ENCODE measurements around the gene HES4. TPM values are rescaled to one million over a fixed set of nuclear protein-coding genes. Genes with fewer than 3 reads are reported as not detected.
A peak's percentile ranks its signal among the peaks of the same experiment; 100 is the strongest.

Gene HES4
- total and polyA plus RNA-seq, 2 donors (not counting 3 experiments of a cell fraction or from before 2014, with no cell fraction given): 30.5 to 37.6 TPM

DNA sequence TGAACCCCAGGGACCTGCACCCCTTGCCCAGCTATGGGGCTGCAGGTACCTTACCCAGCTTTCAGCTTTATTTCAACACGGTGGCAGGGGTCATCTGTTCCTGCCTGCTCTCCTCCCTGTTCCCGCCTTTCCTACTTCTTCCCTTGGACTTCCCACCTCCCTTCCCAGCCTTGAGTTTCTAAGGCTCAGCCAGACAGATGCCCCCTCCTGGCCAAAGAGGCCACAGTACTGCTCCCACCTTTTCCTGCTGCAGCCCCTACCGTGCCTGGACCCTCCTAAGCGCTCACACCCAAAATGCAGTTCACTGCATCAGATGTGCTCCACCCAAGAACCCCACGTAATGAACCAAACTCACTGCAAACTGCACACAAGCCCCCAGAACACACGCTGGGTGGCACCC lies 48.5 kb downstream of the HES4 start:
- no peaks in the 10 kb centered on the region for H3K9me3 ChIP-seq (replicated peaks; ENCODE audit: control insufficient read depth, insufficient read depth, low read length)
- H3K4me2 ChIP-seq (ENCODE audit: insufficient read depth, low read length): no peak overlapping the region
- peaks cover 0 to 72% of the 10 kb centered on the region in 2 experiments for H3K36me3 ChIP-seq (ENCODE audit: control insufficient read depth in 2 of 2, extremely low read depth in 1 of 2, insufficient read depth in 2 of 2, low read length in 2 of 2)
- H3K9me1 ChIP-seq (replicated peaks; ENCODE audit: control insufficient read depth, extremely low read depth, insufficient read depth, low read length): no peaks in the 10 kb centered on the region
- CTCF ChIA-PET: interaction anchor here (0.7 to 1.1 kb wide), 3 partner anchors 8 to 47 kb away, joined by 3 to 6 read pairs (median 4); no protein-coding TSS in a partner anchor
- H3K4me1 ChIP-seq (ENCODE audit: control insufficient read depth, extremely low read depth, insufficient read depth, low read length): no peaks in the 10 kb centered on the region
- intact Hi-C loops (cut with micrococcal nuclease): loop anchor here (1.0 kb wide), 1 partner anchor 47 kb away; no protein-coding TSS in a partner anchor
- H2AFZ ChIP-seq (ENCODE audit: low read depth, low read length): no peak overlapping the region
- H3K4me3 ChIP-seq (replicated peaks in 1 of 3; ENCODE audit: insufficient read depth in 1 of 3, low read depth in 1 of 3, low read length in 3 of 3): no peak overlapping the region
- no peaks in the 10 kb centered on the region for H4K20me1 ChIP-seq (replicated peaks; ENCODE audit: control insufficient read depth, extremely low read depth, insufficient read depth, low read length)
- dilution Hi-C loops (cut with MboI; ENCODE audit: extremely low pct_ligation_motif_present, low sequenced_read_pairs): no loop called here
- H3K79me2 ChIP-seq (ENCODE audit: control insufficient read depth, insufficient read depth, low read length): no peaks in the 10 kb centered on the region
- no TSS peak for BruUV-seq (replicated peaks)
- TF ChIP-seq, protein P1, sequence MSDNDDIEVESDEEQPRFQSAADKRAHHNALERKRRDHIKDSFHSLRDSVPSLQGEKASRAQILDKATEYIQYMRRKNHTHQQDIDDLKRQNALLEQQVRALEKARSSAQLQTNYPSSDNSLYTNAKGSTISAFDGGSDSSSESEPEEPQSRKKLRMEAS (IDR thresholded peaks at IDR 0.05; ENCODE audit: insufficient read depth, insufficient read length): no peak
- TF ChIP-seq, protein P2, sequence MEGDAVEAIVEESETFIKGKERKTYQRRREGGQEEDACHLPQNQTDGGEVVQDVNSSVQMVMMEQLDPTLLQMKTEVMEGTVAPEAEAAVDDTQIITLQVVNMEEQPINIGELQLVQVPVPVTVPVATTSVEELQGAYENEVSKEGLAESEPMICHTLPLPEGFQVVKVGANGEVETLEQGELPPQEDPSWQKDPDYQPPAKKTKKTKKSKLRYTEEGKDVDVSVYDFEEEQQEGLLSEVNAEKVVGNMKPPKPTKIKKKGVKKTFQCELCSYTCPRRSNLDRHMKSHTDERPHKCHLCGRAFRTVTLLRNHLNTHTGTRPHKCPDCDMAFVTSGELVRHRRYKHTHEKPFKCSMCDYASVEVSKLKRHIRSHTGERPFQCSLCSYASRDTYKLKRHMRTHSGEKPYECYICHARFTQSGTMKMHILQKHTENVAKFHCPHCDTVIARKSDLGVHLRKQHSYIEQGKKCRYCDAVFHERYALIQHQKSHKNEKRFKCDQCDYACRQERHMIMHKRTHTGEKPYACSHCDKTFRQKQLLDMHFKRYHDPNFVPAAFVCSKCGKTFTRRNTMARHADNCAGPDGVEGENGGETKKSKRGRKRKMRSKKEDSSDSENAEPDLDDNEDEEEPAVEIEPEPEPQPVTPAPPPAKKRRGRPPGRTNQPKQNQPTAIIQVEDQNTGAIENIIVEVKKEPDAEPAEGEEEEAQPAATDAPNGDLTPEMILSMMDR (IDR thresholded peaks at IDR 0.05; ENCODE audit: extremely low read depth in 1 of 2, insufficient read depth in 1 of 2, low read depth in 1 of 2, low read length in 2 of 2): peak; percentile 20 to 52
- POLR2A ChIA-PET: no interaction called here
- no peaks in the 10 kb centered on the region for H3K27me3 ChIP-seq (ENCODE audit: control insufficient read depth in 2 of 2, insufficient read depth in 2 of 2, low read length in 2 of 2)
- DNase-seq (ENCODE audit: low read depth, low spot score) (no peak), FAIRE-seq (no peak)
- H3K9ac ChIP-seq (replicated peaks; ENCODE audit: extremely low read depth, insufficient read depth, low read length): no peak overlapping the region
- H3K27ac ChIP-seq (ENCODE audit: insufficient read depth, low read depth, low read length): no peak overlapping the region

DNA sequence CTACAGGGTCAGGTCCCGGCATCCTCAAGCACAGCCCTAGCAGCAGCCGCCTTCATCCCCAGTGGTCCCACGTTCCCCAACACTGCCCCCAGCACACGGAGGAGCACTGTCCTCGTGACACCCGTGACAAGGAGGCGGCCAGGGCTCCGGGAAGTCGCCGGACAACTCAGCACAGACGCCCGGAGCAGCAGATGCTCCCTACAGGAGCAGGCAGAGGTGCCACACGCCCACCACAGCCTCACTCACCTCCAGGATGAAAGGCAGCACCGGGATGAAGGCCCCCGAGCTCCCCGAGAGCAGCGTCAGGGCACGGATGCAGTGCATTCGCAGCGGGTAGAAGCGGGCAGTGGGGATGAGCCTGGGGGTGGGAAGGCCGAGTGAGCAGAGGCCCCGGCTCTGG lies 49.0 kb downstream of the HES4 start:
- Histone ChIP-seq H3K4me1 (ENCODE audit: control insufficient read depth, extremely low read depth, insufficient read depth, low read length) (no peaks in the 10 kb centered on the region), H3K36me3 (ENCODE audit: control insufficient read depth in 2 of 2, extremely low read depth in 1 of 2, insufficient read depth in 2 of 2, low read length in 2 of 2) (peaks cover 0 to 67% of the 10 kb centered on the region in 2 experiments), H4K20me1 (replicated peaks; ENCODE audit: control insufficient read depth, extremely low read depth, insufficient read depth, low read length) (no peaks in the 10 kb centered on the region), H3K9ac (replicated peaks; ENCODE audit: extremely low read depth, insufficient read depth, low read length) (no peak overlapping the region), H3K4me2 (ENCODE audit: insufficient read depth, low read length) (no peak overlapping the region), H3K4me3 (replicated peaks in 1 of 3; ENCODE audit: insufficient read depth in 1 of 3, low read depth in 1 of 3, low read length in 3 of 3) (no peak overlapping the region), H3K9me1 (replicated peaks; ENCODE audit: control insufficient read depth, extremely low read depth, insufficient read depth, low read length) (no peaks in the 10 kb centered on the region), H3K79me2 (ENCODE audit: control insufficient read depth, insufficient read depth, low read length) (no peaks in the 10 kb centered on the region), H3K27ac (ENCODE audit: insufficient read depth, low read depth, low read length) (no peak overlapping the region), H3K27me3 (ENCODE audit: control insufficient read depth in 2 of 2, insufficient read depth in 2 of 2, low read length in 2 of 2) (no peaks in the 10 kb centered on the region), H3K9me3 (replicated peaks; ENCODE audit: control insufficient read depth, insufficient read depth, low read length) (no peaks in the 10 kb centered on the region), H2AFZ (ENCODE audit: low read depth, low read length) (no peak overlapping the region)
- dilution Hi-C loops (cut with MboI; ENCODE audit: extremely low pct_ligation_motif_present, low sequenced_read_pairs): no loop called here
- DNase-seq (ENCODE audit: low read depth, low spot score) (no peak), FAIRE-seq (no peak)
- CTCF ChIA-PET: no interaction called here
- TF ChIP-seq EZH2 (IDR thresholded peaks at IDR 0.05; ENCODE audit: borderline replicate concordance, low read depth, low read length, severe bottlenecking): no peak
- intact Hi-C loops (cut with micrococcal nuclease): loop anchor here (1.0 kb wide), 1 partner anchor 47 kb away; no protein-coding TSS in a partner anchor
- no TSS peak for BruUV-seq (replicated peaks)
- POLR2A ChIA-PET: no interaction called here
